ENCODE data around the gene MAP4K3. TPM values are rescaled to one million over a fixed set of nuclear protein-coding genes. Genes with fewer than 3 reads are reported as not detected.

The MAP4K3 gene
- polyA plus RNA-seq, 1 experiment: 43.5 TPM

DNA sequence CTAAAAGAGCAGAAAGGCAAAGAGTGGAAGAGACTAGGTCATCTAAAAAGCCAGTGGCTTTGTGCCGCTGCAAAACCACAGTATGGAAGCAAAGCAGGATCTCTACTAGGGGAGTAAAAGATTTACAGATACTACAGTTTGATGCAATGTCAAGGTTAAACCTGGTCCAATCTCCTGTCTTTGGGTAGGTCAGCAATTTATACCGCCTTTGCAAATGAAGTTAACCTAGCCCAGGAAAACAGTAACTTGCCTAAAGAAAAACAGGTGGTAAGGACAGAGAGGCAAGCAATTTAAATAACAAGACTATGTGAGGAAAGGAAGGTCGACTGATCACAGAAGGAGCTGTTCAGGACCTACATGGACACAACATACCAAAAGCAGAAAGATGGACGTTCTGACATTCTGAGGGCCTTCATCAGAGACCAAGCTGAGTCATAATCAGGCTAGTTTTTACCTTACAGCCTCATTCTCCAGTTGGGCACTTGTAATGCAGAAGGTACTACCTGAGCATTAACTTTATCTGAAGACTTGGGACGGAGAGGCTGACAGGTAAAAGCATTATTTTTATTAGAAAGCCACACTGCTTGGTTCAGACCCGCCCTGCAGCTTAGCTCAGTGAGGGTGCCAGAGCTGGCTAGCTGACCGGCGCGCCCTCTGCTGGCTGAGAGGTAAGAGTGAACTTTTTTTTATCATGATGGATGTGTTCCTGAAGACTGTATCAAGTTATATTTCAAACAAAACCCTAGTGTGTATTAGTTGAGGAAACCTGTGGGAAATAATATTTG is 209.3 kb downstream of the MAP4K3 start:
- H3K4me3 ChIP-seq (ENCODE audit: low read depth, low read length): no peak overlapping the region
- TF ChIP-seq, protein P1, sequence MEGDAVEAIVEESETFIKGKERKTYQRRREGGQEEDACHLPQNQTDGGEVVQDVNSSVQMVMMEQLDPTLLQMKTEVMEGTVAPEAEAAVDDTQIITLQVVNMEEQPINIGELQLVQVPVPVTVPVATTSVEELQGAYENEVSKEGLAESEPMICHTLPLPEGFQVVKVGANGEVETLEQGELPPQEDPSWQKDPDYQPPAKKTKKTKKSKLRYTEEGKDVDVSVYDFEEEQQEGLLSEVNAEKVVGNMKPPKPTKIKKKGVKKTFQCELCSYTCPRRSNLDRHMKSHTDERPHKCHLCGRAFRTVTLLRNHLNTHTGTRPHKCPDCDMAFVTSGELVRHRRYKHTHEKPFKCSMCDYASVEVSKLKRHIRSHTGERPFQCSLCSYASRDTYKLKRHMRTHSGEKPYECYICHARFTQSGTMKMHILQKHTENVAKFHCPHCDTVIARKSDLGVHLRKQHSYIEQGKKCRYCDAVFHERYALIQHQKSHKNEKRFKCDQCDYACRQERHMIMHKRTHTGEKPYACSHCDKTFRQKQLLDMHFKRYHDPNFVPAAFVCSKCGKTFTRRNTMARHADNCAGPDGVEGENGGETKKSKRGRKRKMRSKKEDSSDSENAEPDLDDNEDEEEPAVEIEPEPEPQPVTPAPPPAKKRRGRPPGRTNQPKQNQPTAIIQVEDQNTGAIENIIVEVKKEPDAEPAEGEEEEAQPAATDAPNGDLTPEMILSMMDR (IDR thresholded peaks at IDR 0.05; ENCODE audit: low read depth, low read length): peak; percentile 93
- no peaks in the 10 kb centered on the region for H3K9me3 ChIP-seq (ENCODE audit: control insufficient read depth, insufficient read depth, low read length)

DNA sequence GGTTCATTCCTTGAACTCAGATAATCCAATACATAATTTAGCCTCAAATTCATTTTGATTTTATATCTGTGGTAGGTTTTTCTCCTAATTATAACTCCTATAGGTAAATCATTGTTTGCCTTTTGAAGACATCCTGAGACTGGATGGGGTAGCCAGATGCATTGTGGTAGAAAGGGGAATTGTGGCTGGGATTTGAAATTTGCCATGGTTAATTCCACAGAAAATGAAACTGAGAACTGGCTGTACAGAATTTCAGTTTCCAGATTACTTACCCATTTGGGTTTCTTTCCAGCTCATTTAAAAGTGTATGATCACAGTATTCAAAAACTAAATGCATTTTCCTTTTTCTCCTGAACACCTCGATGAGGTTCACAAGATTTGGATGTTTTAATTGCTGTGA is 211.5 kb downstream of the MAP4K3 start:
- Histone ChIP-seq H3K27ac (ENCODE audit: low read depth, low read length) (no peak overlapping the region), H3K9me3 (ENCODE audit: control insufficient read depth, insufficient read depth, low read length) (no peaks in the 10 kb centered on the region), H3K27me3 (ENCODE audit: control insufficient read depth, insufficient read depth, low read length) (no peaks in the 10 kb centered on the region), H3K4me3 (ENCODE audit: low read depth, low read length) (no peak overlapping the region)
- ChIA-PET CTCF (interaction anchor here (1.0 to 7.1 kb wide), 2 partner anchors 164 to 278 kb away, joined by 4 to 342 read pairs; no protein-coding TSS in a partner anchor), POLR2A (no interaction called here)
- TF ChIP-seq, protein P1 (IDR thresholded peaks at IDR 0.05; ENCODE audit: low read depth, low read length): no peak
- DNase-seq (ENCODE audit: low read depth, low spot score): no peak

More for the DNA sequence above, 209.3 kb downstream of the MAP4K3 start:
- Histone ChIP-seq H3K27me3 (ENCODE audit: control insufficient read depth, insufficient read depth, low read length) (no peaks in the 10 kb centered on the region), H3K27ac (ENCODE audit: low read depth, low read length) (no peak overlapping the region)
- ChIA-PET CTCF (interaction anchor here (0.7 to 7.1 kb wide), 31 partner anchors 9 to 469 kb away, joined by 3 to 342 read pairs (median 4); partner anchors contain the start of gene SOS1), POLR2A (interaction anchor here (1.0 kb wide), 1 partner anchor 107 kb away, joined by 6 read pairs; the partner anchor contains the start of gene SOS1)
- peak; percentile 29 for DNase-seq (ENCODE audit: low read depth, low spot score)

DNA sequence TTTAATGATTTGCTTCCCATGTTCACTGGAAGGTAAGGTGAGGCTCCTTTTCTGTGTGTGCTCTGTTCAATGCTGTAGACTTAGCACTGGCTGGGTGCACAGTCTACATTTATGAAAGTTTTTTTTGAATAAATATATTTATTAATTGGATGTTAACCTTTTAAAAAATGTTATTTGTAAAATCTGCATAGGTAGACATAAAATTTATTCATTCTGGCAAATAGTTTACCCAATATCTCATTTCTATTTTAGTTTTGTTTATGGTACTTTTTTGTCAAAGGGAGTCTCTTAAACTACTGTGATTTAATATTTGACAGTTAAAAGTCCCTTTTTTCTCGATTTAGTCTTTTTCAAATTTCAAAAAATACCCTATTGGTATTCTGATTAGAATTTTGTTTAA is 213.2 kb downstream of the MAP4K3 start:
- DNase-seq (ENCODE audit: low read depth, low spot score): no peak
- POLR2A ChIA-PET: no interaction called here
- Histone ChIP-seq H3K27me3 (ENCODE audit: control insufficient read depth, insufficient read depth, low read length) (no peaks in the 10 kb centered on the region), H3K4me3 (ENCODE audit: low read depth, low read length) (no peak overlapping the region), H3K9me3 (ENCODE audit: control insufficient read depth, insufficient read depth, low read length) (no peaks in the 10 kb centered on the region), H3K27ac (ENCODE audit: low read depth, low read length) (no peak overlapping the region)
- CTCF ChIA-PET: no interaction called here
- TF ChIP-seq, protein P1 (IDR thresholded peaks at IDR 0.05; ENCODE audit: low read depth, low read length): no peak

DNA sequence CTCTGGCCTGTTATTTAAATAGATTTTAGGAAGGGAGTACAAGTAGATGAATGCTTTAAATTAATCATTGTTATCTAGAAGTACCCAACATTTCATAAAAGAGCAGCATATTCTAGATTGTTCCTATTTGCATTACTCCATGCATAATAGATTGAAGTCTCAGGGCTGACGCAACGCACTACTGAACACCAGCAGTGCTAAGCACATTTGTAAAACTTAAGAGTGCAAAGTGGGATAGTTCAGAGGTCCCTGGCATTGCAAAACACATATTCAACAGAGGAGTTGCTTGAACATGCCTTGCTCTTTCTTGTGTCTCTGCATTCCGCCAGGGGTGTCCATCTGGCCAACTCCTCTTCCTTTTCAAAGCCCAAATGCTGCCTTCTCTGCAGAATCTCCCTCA is 215.6 kb downstream of the MAP4K3 start:
- DNase-seq (ENCODE audit: low read depth, low spot score): no peak
- CTCF ChIA-PET: no interaction called here
- TF ChIP-seq, protein P1 (IDR thresholded peaks at IDR 0.05; ENCODE audit: low read depth, low read length): no peak
- POLR2A ChIA-PET: no interaction called here
- Histone ChIP-seq H3K27me3 (ENCODE audit: control insufficient read depth, insufficient read depth, low read length) (no peaks in the 10 kb centered on the region), H3K9me3 (ENCODE audit: control insufficient read depth, insufficient read depth, low read length) (no peaks in the 10 kb centered on the region), H3K27ac (ENCODE audit: low read depth, low read length) (no peak overlapping the region), H3K4me3 (ENCODE audit: low read depth, low read length) (no peak overlapping the region)

DNA sequence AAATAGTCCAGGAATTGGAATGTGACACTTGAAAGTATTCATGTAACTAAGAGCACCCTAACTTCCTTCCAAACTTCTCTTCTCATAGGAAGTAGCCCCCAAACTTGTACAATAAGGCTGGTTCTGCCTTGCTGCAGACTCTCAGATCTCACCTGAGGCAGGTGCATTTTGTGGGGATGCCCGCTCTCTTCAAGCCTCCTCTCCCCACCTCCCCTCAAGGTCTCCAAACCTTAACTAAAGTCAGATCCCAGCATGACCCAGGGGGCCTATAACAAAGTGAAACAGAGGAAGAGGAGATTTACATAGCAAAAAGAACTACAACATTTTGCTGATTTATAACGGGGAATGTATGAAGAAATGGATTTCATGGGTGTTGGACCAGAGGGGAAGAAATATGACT is 216.9 kb downstream of the MAP4K3 start:
- Histone ChIP-seq H3K4me3 (ENCODE audit: low read depth, low read length) (no peak overlapping the region), H3K27ac (ENCODE audit: low read depth, low read length) (no peak overlapping the region), H3K9me3 (ENCODE audit: control insufficient read depth, insufficient read depth, low read length) (no peaks in the 10 kb centered on the region), H3K27me3 (ENCODE audit: control insufficient read depth, insufficient read depth, low read length) (no peaks in the 10 kb centered on the region)
- POLR2A ChIA-PET: no interaction called here
- TF ChIP-seq, protein P1 (IDR thresholded peaks at IDR 0.05; ENCODE audit: low read depth, low read length): no peak
- CTCF ChIA-PET: interaction anchor here (2.1 kb wide), 1 partner anchor 8 kb away, joined by 7 read pairs; no protein-coding TSS in a partner anchor
- no peak for DNase-seq (ENCODE audit: low read depth, low spot score)

Data from AG04450 (cell line).